Fibroblast of lung (primary cell): ENCODE measurements around the gene BCKDK. TPM values are rescaled to one million over a fixed set of nuclear protein-coding genes. Genes with fewer than 3 reads are reported as not detected.

Experiments used
- DNase-seq, 2 donors: peaks; one replicate each; pipeline versions ENCODE4 v3.0.0 to v3.0.0-alpha.2; 2010; ENCODE audit warnings: low read depth in 2 of 2
- H2AFZ ChIP-seq: 2 replicates; pipeline ENCODE4 v1.5.1; 2012; ENCODE audit warnings: low read length, control low read depth, inconsistent platforms
- H3K27ac ChIP-seq: 2 replicates; pipeline ENCODE4 v1.5.1; 2011; ENCODE audit warnings: low read length, control low read depth; ENCODE audit not compliant: insufficient read depth
- H3K27me3 ChIP-seq: 2 replicates; pipeline ENCODE4 v1.5.1; 2011; ENCODE audit warnings: mild to moderate bottlenecking, low read length; ENCODE audit not compliant: control insufficient read depth, insufficient read depth
- H3K36me3 ChIP-seq: 2 replicates; pipeline ENCODE4 v1.5.1; 2011; ENCODE audit warnings: low read length; ENCODE audit not compliant: control insufficient read depth, insufficient read depth
- H3K4me1 ChIP-seq: 2 replicates; pipeline ENCODE4 v1.5.1; 2011; ENCODE audit warnings: low read length; ENCODE audit not compliant: control insufficient read depth, insufficient read depth; ENCODE audit errors: extremely low read depth
- H3K4me2 ChIP-seq: 2 replicates; pipeline ENCODE4 v1.5.1; 2011; ENCODE audit warnings: low read length, control low read depth; ENCODE audit not compliant: insufficient read depth; ENCODE audit errors: extremely low read depth
- H3K4me3 ChIP-seq, 4 experiments: fragments of 200-600 bp in 1 of 4; sonication (generic) in 1 of 4; replicated peaks in 1 of 4; 2 replicates each; pipeline ENCODE4 v1.5.1; 2011 to 2016; ENCODE audit warnings: low read length in 4 of 4, low read depth in 3 of 4, mild to moderate bottlenecking in 3 of 4, control low read depth in 2 of 4, inconsistent platforms in 1 of 4, mixed read lengths in 1 of 4; ENCODE audit not compliant: insufficient read depth in 1 of 4; ENCODE audit errors: control extremely low read depth in 1 of 4
- H3K79me2 ChIP-seq: 2 replicates; pipeline ENCODE4 v1.5.1; 2012; ENCODE audit warnings: mild to moderate bottlenecking, low read length, inconsistent platforms; ENCODE audit not compliant: control insufficient read depth, insufficient read depth
- H3K9ac ChIP-seq: 2 replicates; pipeline ENCODE4 v1.5.1; 2011; ENCODE audit warnings: mild to moderate bottlenecking, low read length, control low read depth; ENCODE audit not compliant: insufficient read depth
- H3K9me3 ChIP-seq: 2 replicates; pipeline ENCODE4 v1.5.1; 2012; ENCODE audit warnings: low read depth, low read length; ENCODE audit not compliant: control insufficient read depth, insufficient read depth
- H4K20me1 ChIP-seq: 2 replicates; pipeline ENCODE4 v1.5.1; 2011; ENCODE audit warnings: low read length; ENCODE audit not compliant: control insufficient read depth, insufficient read depth; ENCODE audit errors: extremely low read depth
- CTCF ChIP-seq, 2 donors: IDR thresholded peaks in 1 of 2; conservative IDR thresholded peaks in 1 of 2; 1 replicate in 1 of 2; 2 replicates in 1 of 2; pipeline ENCODE4 v1.5.1; 2011 to 2012; ENCODE audit warnings: low read length in 2 of 2, control low read depth in 1 of 2, inconsistent platforms in 1 of 2, low read depth in 1 of 2, mild to moderate bottlenecking in 1 of 2
- EZH2 ChIP-seq: IDR thresholded peaks from 2 replicates; pipeline ENCODE4 v1.5.1; 2012; ENCODE audit warnings: low read length, control low read depth, mild to moderate bottlenecking; ENCODE audit errors: missing control alignments
- polyA plus RNA-seq, 2 donors: library from polyadenylated mRNA; depleted of rRNA in 1 of 2; stranded (reverse) in 1 of 2; unstranded in 1 of 2; fragments of >200 nt; gene quantifications; 2 replicates each; pipeline ENCODE4 v1.2.1, GENCODE V29; 2011 to 2012; ENCODE audit warnings: missing spikeins in 1 of 2
- total RNA-seq: library from RNA; depleted of rRNA; stranded (reverse); fragments of >200 nt; gene quantifications from 2 replicates; pipeline ENCODE4 v1.2.1, GENCODE V29; 2014

BCKDK gene
- total and polyA plus RNA-seq, 2 donors (not counting 1 experiment from before 2014, with no cell fraction given): 18.5 to 34.8 TPM

- H3K4me1 ChIP-seq: no peaks in the 10 kb centered on the region
- TF ChIP-seq CTCF (conservative IDR thresholded peaks at IDR 0.05 in 1 of 2, IDR thresholded peaks at IDR 0.05 in 1 of 2; ENCODE audit: low read depth in 1 of 2, low read length in 2 of 2): no peak
- TF ChIP-seq EZH2: no peak
- DNase-seq: no peak
These were observed 23.4 kb upstream of the BCKDK start for GRCh38 chr16:31084584-31085302.

GRCh38 chr16:31085411-31085810, 22.8 kb upstream of the BCKDK start:
- peaks cover 22% of the 10 kb centered on the region for H3K36me3 ChIP-seq
- no peaks in the 10 kb centered on the region for H3K4me1 ChIP-seq
- TF ChIP-seq CTCF (conservative IDR thresholded peaks at IDR 0.05 in 1 of 2, IDR thresholded peaks at IDR 0.05 in 1 of 2; ENCODE audit: low read depth in 1 of 2, low read length in 2 of 2) (no peak), EZH2 (no peak)
- H3K79me2 ChIP-seq: no peaks in the 10 kb centered on the region
- H3K27ac ChIP-seq: no peak overlapping the region
- peak in 1 of 2 donors; percentile 30 for DNase-seq
- no peaks in the 10 kb centered on the region for H4K20me1 ChIP-seq
- no peaks in the 10 kb centered on the region for H3K9me3 ChIP-seq
- H3K4me2 ChIP-seq: no peak overlapping the region
- no peak overlapping the region for H3K4me3 ChIP-seq
- no peak overlapping the region for H3K9ac ChIP-seq
- H2AFZ ChIP-seq: no peak overlapping the region
- H3K27me3 ChIP-seq: no peaks in the 10 kb centered on the region

More at GRCh38 chr16:31084584-31085302, 23.4 kb upstream of the BCKDK start:
- Histone ChIP-seq H3K27me3 (no peaks in the 10 kb centered on the region), H3K27ac (no peak overlapping the region), H3K79me2 (no peaks in the 10 kb centered on the region), H3K9me3 (no peaks in the 10 kb centered on the region), H4K20me1 (no peaks in the 10 kb centered on the region), H3K4me2 (no peak overlapping the region), H3K4me3 (no peak overlapping the region), H2AFZ (no peak overlapping the region), H3K9ac (no peak overlapping the region), H3K36me3 (peaks cover 25% of the 10 kb centered on the region)

- Histone ChIP-seq H3K36me3 (peaks cover 18% of the 10 kb centered on the region), H3K9ac (no peak overlapping the region), H2AFZ (no peak overlapping the region), H3K27me3 (no peaks in the 10 kb centered on the region), H3K27ac (no peak overlapping the region), H3K79me2 (peaks cover under 1% of the 10 kb centered on the region), H4K20me1 (no peaks in the 10 kb centered on the region), H3K4me3 (no peak overlapping the region), H3K9me3 (no peaks in the 10 kb centered on the region), H3K4me2 (no peak overlapping the region), H3K4me1 (no peaks in the 10 kb centered on the region)
- TF ChIP-seq EZH2 (no peak), CTCF (conservative IDR thresholded peaks at IDR 0.05 in 1 of 2, IDR thresholded peaks at IDR 0.05 in 1 of 2; ENCODE audit: low read depth in 1 of 2, low read length in 2 of 2) (no peak)
- DNase-seq: no peak
These were observed 22.1 kb upstream of the BCKDK start for GRCh38 chr16:31085873-31086628.
